ENCODE measurements around the gene ITPK1.

Gene ITPK1

DNA sequence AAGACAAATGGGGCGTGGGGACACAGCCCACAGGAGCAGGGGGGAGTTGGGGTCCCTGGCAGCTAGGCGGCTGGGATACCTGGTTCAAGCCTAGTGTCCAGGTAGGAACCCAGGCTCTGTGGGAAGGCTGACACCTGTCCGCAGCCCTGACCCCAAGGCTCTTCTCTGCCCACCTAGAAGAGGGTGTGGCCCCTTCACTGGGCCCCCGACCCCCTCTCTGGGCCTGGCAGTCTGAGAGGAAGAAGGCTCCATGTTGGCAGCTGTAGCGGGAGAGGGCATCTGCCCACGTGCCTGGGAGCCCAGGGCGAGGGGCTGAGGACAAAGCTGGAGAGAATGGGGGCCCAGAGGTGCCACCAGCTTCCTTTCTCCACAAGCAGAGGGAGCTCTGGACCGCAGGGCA, 182.2 kb downstream of the ITPK1 start:
- no peak overlapping the region for H3K4me3 ChIP-seq (ENCODE audit: low read depth, low read length)
- TF ChIP-seq, protein P1, sequence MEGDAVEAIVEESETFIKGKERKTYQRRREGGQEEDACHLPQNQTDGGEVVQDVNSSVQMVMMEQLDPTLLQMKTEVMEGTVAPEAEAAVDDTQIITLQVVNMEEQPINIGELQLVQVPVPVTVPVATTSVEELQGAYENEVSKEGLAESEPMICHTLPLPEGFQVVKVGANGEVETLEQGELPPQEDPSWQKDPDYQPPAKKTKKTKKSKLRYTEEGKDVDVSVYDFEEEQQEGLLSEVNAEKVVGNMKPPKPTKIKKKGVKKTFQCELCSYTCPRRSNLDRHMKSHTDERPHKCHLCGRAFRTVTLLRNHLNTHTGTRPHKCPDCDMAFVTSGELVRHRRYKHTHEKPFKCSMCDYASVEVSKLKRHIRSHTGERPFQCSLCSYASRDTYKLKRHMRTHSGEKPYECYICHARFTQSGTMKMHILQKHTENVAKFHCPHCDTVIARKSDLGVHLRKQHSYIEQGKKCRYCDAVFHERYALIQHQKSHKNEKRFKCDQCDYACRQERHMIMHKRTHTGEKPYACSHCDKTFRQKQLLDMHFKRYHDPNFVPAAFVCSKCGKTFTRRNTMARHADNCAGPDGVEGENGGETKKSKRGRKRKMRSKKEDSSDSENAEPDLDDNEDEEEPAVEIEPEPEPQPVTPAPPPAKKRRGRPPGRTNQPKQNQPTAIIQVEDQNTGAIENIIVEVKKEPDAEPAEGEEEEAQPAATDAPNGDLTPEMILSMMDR (IDR thresholded peaks at IDR 0.05; ENCODE audit: borderline replicate concordance, insufficient read depth, low read depth, low read length) = no peak

- no peak overlapping the region for H3K4me3 ChIP-seq (ENCODE audit: low read depth, low read length)
- TF ChIP-seq, protein P1 (IDR thresholded peaks at IDR 0.05; ENCODE audit: borderline replicate concordance, insufficient read depth, low read depth, low read length) = no peak
Observed at GRCh38 chr14:92932448-92933395, 183.0 kb downstream of the ITPK1 start.

GRCh38 chr14:92931681-92932447, 183.9 kb downstream of the ITPK1 start:
- H3K4me3 ChIP-seq (ENCODE audit: low read depth, low read length) = no peak overlapping the region
- TF ChIP-seq, protein P1 (IDR thresholded peaks at IDR 0.05; ENCODE audit: borderline replicate concordance, insufficient read depth, low read depth, low read length) = no peak

DNA sequence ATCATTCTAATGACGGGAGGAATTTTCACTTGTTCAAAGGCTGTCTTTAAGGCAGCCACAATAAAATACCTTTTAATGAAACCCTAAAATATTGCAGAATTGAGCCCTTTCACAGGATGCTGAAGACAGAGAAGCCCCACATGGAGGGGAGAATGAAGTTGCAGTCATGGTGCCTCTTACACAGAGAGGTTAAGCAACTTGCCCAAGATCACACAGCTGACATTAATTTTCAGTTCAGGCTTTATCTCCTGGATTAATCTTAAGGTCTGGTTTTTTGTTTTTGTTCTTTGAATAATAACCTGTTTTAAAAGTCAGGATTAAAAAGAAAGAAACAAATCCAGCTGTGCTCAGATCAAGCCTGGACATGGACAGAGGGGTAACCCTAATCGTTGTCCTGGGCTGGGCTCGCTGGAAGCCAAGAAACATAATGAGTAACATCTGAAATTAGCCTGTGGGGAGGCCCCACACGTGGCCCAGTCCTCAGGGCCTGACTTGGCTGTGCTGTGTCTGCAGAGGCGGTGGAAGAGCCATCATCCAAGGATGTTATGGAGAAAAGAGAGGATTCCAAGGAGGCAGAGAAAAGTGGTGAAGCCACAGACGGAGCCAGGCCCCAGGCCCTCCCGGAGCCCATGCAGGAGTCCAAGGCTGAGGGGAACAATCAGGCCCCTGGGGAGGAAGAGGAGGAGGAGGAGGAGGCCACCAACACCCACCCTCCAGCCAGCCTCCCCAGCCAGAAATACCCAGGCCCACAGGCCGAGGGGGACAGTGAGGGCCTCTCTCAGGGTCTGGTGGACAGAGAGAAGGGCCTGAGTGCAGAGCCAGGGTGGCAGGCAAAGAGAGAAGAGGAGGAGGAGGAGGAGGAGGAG, 184.8 kb downstream of the ITPK1 start:
- H3K4me3 ChIP-seq (ENCODE audit: low read depth, low read length) = no peak overlapping the region
- TF ChIP-seq, protein P1 (IDR thresholded peaks at IDR 0.05; ENCODE audit: borderline replicate concordance, insufficient read depth, low read depth, low read length) = no peak

DNA sequence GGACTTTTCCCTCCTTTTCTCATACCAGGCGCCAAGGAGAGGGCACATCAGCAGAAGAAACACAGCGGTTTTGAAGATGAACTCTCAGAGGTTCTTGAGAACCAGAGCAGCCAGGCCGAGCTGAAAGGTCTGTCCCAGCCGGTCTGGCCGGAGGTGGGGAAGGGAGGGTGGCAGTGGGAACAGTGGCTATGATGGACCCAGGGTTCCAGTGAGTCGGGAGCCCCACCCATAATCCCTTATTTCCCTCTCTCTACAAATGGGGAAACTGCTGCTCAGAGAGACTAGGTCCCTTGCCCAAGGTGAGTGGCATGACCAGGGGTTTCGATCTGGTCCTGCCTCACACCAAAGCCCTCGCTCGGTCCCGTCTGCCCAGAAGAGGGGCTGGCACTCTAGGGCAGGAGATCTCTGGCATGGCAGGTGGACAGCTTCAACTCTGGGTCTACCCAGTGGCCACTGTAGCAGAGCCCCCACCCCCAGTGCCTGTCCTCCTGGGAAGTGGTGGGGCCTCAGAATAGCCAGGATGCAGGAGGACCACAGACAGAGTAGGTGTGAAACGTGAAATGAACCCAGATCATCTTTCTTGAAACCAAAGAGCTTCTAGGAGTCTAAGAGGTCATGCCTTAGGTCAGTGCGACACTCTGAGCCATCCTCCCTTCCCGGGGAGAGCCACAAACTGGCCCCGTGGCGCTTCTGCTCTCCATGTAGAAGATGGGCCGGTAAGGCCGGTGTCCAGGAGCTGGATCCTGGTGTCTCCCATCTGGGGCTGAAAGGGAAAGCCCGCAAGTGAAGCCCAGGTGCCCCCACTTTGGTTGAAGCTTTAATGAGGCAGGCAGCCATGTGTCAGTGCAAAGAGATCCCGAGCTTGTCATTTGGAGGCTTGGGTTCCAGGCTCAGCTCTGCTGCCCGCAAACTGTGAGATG, 185.8 kb downstream of the ITPK1 start:
- TF ChIP-seq, protein P1 (IDR thresholded peaks at IDR 0.05; ENCODE audit: borderline replicate concordance, insufficient read depth, low read depth, low read length) = no peak
- no peak overlapping the region for H3K4me3 ChIP-seq (ENCODE audit: low read depth, low read length)

Measured in GM12875 (cell line).